ENCODE results near the gene SPG11.

Gene SPG11

GRCh38 chr15:44541282-44541958 lies 122.0 kb downstream of the SPG11 start:
- H3K4ac ChIP-seq (ENCODE audit: low read length), result no peak overlapping the region
- no peak overlapping the region for H3K4me3 ChIP-seq (ENCODE audit: low read length in 2 of 2)
- H3K27ac ChIP-seq (replicated peaks; ENCODE audit: low read length), result no peak overlapping the region
- H3K23ac ChIP-seq (ENCODE audit: low read depth, low read length, poor library complexity), result no peak overlapping the region
- no peak overlapping the region for H3K18ac ChIP-seq (ENCODE audit: low read length)
- no peak for DNase-seq (ENCODE audit: low spot score)
- no peak overlapping the region for H3K14ac ChIP-seq (ENCODE audit: low read length)
- H2AFZ ChIP-seq (ENCODE audit: low read length), result no peak overlapping the region
- H4K91ac ChIP-seq (ENCODE audit: low read depth, low read length, poor library complexity), result no peak overlapping the region
- no peak overlapping the region for H3K4me2 ChIP-seq (ENCODE audit: insufficient read depth, low read length, poor library complexity, severe bottlenecking)
- no peak overlapping the region for H2BK5ac ChIP-seq (ENCODE audit: low read length)
- H2BK15ac ChIP-seq (ENCODE audit: low read length), result no peak overlapping the region
- H3K9ac ChIP-seq (ENCODE audit: low read depth, low read length, poor library complexity), result no peak overlapping the region
- H3K27me3 ChIP-seq (ENCODE audit: control insufficient read depth in 3 of 3, insufficient read depth in 3 of 3, low read depth in 1 of 3, low read length in 3 of 3), result no peaks in the 10 kb centered on the region
- no CpG with 5 or more reads among the region's 4 CpGs for WGBS, 2 donors (ENCODE audit: extremely low coverage in 2 of 2, insufficient read length in 2 of 2, insufficient replicate concordance in 1 of 2)
- no peak overlapping the region for H2BK12ac ChIP-seq (ENCODE audit: low read length)
- H3K9me3 ChIP-seq (replicated peaks in 1 of 2; ENCODE audit: control insufficient read depth in 2 of 2, insufficient read depth in 1 of 2, low read depth in 1 of 2, low read length in 2 of 2), result no peaks in the 10 kb centered on the region
- peaks cover 2% of the 10 kb centered on the region for H3K79me1 ChIP-seq (ENCODE audit: low read depth, low read length)
- H2BK120ac ChIP-seq (ENCODE audit: low read depth, low read length), result no peak overlapping the region
- no peak overlapping the region for H4K8ac ChIP-seq (ENCODE audit: low read depth, low read length)
- H3K4me1 ChIP-seq (ENCODE audit: control insufficient read depth in 2 of 2, insufficient read depth in 1 of 2, low read depth in 1 of 2, low read length in 2 of 2), result peaks cover 4 to 5% of the 10 kb centered on the region in 2 donors
- peaks cover 6 to 46% of the 10 kb centered on the region in 2 donors for H3K36me3 ChIP-seq (replicated peaks in 1 of 2; ENCODE audit: control insufficient read depth in 2 of 2, insufficient read depth in 2 of 2, low read length in 2 of 2)
- H2AK5ac ChIP-seq (ENCODE audit: low read depth, low read length), result no peak overlapping the region

GRCh38 chr15:44537735-44538240 lies 125.7 kb downstream of the SPG11 start:
- Histone ChIP-seq H4K8ac (ENCODE audit: low read depth, low read length) (peak overlapping the region; percentile 43), H3K4me1 (ENCODE audit: control insufficient read depth in 2 of 2, insufficient read depth in 1 of 2, low read depth in 1 of 2, low read length in 2 of 2) (peaks cover 4 to 5% of the 10 kb centered on the region in 2 donors), H2BK5ac (ENCODE audit: low read length) (peak overlapping the region; percentile 97), H3K23ac (ENCODE audit: low read depth, low read length, poor library complexity) (peak overlapping the region; percentile 99), H3K4me3 (ENCODE audit: low read length in 2 of 2) (peak overlapping the region; percentile 97), H3K4me2 (ENCODE audit: insufficient read depth, low read length, poor library complexity, severe bottlenecking) (peak overlapping the region; percentile 73), H3K14ac (ENCODE audit: low read length) (no peak overlapping the region), H3K36me3 (replicated peaks in 1 of 2; ENCODE audit: control insufficient read depth in 2 of 2, insufficient read depth in 2 of 2, low read length in 2 of 2) (peaks cover 6 to 47% of the 10 kb centered on the region in 2 donors), H2AK5ac (ENCODE audit: low read depth, low read length) (peak overlapping the region; percentile 91), H3K18ac (ENCODE audit: low read length) (no peak overlapping the region), H2AFZ (ENCODE audit: low read length) (peak overlapping the region; percentile 97), H3K9me3 (replicated peaks in 1 of 2; ENCODE audit: control insufficient read depth in 2 of 2, insufficient read depth in 1 of 2, low read depth in 1 of 2, low read length in 2 of 2) (no peaks in the 10 kb centered on the region), H3K27me3 (ENCODE audit: control insufficient read depth in 3 of 3, insufficient read depth in 3 of 3, low read depth in 1 of 3, low read length in 3 of 3) (no peaks in the 10 kb centered on the region), H3K4ac (ENCODE audit: low read length) (no peak overlapping the region), H2BK120ac (ENCODE audit: low read depth, low read length) (no peak overlapping the region), H2BK12ac (ENCODE audit: low read length) (no peak overlapping the region), H2BK15ac (ENCODE audit: low read length) (peak overlapping the region; percentile 37), H4K91ac (ENCODE audit: low read depth, low read length, poor library complexity) (no peak overlapping the region), H3K27ac (replicated peaks; ENCODE audit: low read length) (peak overlapping the region; percentile 83), H3K9ac (ENCODE audit: low read depth, low read length, poor library complexity) (peak overlapping the region; percentile 96), H3K79me1 (ENCODE audit: low read depth, low read length) (peaks cover 2% of the 10 kb centered on the region)
- WGBS, 2 donors (ENCODE audit: extremely low coverage in 2 of 2, insufficient read length in 2 of 2, insufficient replicate concordance in 1 of 2), result no CpG with 5 or more reads among the region's 13 CpGs
- DNase-seq (ENCODE audit: low spot score), result no peak

- H3K4ac ChIP-seq (ENCODE audit: low read length), result no peak within 1 kb of the TSS
- peaks cover 6 to 40% of the 10 kb centered on the region in 2 donors for H3K36me3 ChIP-seq (replicated peaks in 1 of 2; ENCODE audit: control insufficient read depth in 2 of 2, insufficient read depth in 2 of 2, low read length in 2 of 2)
- peak within 1 kb of the TSS; percentile 99 for H3K23ac ChIP-seq (ENCODE audit: low read depth, low read length, poor library complexity)
- H3K9ac ChIP-seq (ENCODE audit: low read depth, low read length, poor library complexity), result peak within 1 kb of the TSS; percentile 96
- peak within 1 kb of the TSS; percentile 91 for H2AK5ac ChIP-seq (ENCODE audit: low read depth, low read length)
- WGBS, 2 donors (ENCODE audit: extremely low coverage in 2 of 2, insufficient read length in 2 of 2, insufficient replicate concordance in 1 of 2), result no CpG with 5 or more reads among the region's 97 CpGs
- peak within 1 kb of the TSS; percentile 46 for H2BK12ac ChIP-seq (ENCODE audit: low read length)
- no peak within 1 kb of the TSS for H4K91ac ChIP-seq (ENCODE audit: low read depth, low read length, poor library complexity)
- H2BK15ac ChIP-seq (ENCODE audit: low read length), result peak within 1 kb of the TSS; percentile 81
- peak; percentile 94 for DNase-seq (ENCODE audit: low spot score)
- peak within 1 kb of the TSS; percentile 97 for H2AFZ ChIP-seq (ENCODE audit: low read length)
- H3K4me3 ChIP-seq (ENCODE audit: low read length in 2 of 2), result peak within 1 kb of the TSS; percentile 97
- peaks cover 2% of the 10 kb centered on the region for H3K79me1 ChIP-seq (ENCODE audit: low read depth, low read length)
- no peaks in the 10 kb centered on the region for H3K27me3 ChIP-seq (ENCODE audit: control insufficient read depth in 3 of 3, insufficient read depth in 3 of 3, low read depth in 1 of 3, low read length in 3 of 3)
- peak within 1 kb of the TSS; percentile 97 for H2BK5ac ChIP-seq (ENCODE audit: low read length)
- peak within 1 kb of the TSS; percentile 98 for H3K18ac ChIP-seq (ENCODE audit: low read length)
- H3K4me2 ChIP-seq (ENCODE audit: insufficient read depth, low read length, poor library complexity, severe bottlenecking), result peak within 1 kb of the TSS; percentile 77
- peak within 1 kb of the TSS; percentile 99 for H3K27ac ChIP-seq (replicated peaks; ENCODE audit: low read length)
- no peak within 1 kb of the TSS for H2BK120ac ChIP-seq (ENCODE audit: low read depth, low read length)
- peaks cover 4 to 5% of the 10 kb centered on the region in 2 donors for H3K4me1 ChIP-seq (ENCODE audit: control insufficient read depth in 2 of 2, insufficient read depth in 1 of 2, low read depth in 1 of 2, low read length in 2 of 2)
- peak within 1 kb of the TSS; percentile 43 for H4K8ac ChIP-seq (ENCODE audit: low read depth, low read length)
- H3K9me3 ChIP-seq (replicated peaks in 1 of 2; ENCODE audit: control insufficient read depth in 2 of 2, insufficient read depth in 1 of 2, low read depth in 1 of 2, low read length in 2 of 2), result no peaks in the 10 kb centered on the region
- H3K14ac ChIP-seq (ENCODE audit: low read length), result peak within 1 kb of the TSS; percentile 75
These were observed 126.3 kb downstream of the SPG11 start, which contains the start of gene EIF3J for GRCh38 chr15:44536962-44537734. EIF3J (plus strand) TSS chr15:44537147; CDS start chr15:44537195, 48 bp downstream.
